HepG2 (cell line): Measurements from ENCODE around the gene DRAP1. TPM values are rescaled to one million over a fixed set of nuclear protein-coding genes. Genes with fewer than 3 reads are reported as not detected.

Experiments
- DPF2 ChIP-seq: sonication (generic); formaldehyde crosslinking; IDR thresholded peaks from 2 replicates; pipeline ENCODE4 v1.4.0; 2020; ENCODE audit warnings: mild to moderate bottlenecking, low read depth, missing genetic modification reagents, borderline replicate concordance
- FOXK1 ChIP-seq: sonication (generic); formaldehyde crosslinking; IDR thresholded peaks from 2 replicates; pipeline ENCODE4 v1.4.0; 2020; ENCODE audit warnings: low read depth, missing genetic modification reagents, borderline replicate concordance
- HBP1 ChIP-seq: IDR thresholded peaks from 2 replicates; pipeline ENCODE4 v1.6.1; 2016; ENCODE audit warnings: low read depth, control low read depth
- HCFC1 ChIP-seq: fragments of 150-350 bp; IDR thresholded peaks from 2 replicates; pipeline ENCODE4 v1.6.1; 2014; ENCODE audit warnings: low read depth, low read length
- JUN ChIP-seq: sonication (generic); formaldehyde crosslinking; IDR thresholded peaks from 2 replicates; pipeline ENCODE4 v1.4.0; 2020; ENCODE audit warnings: mild to moderate bottlenecking, missing genetic modification reagents
- MYC ChIP-seq: sonication (generic); formaldehyde crosslinking; IDR thresholded peaks from 2 replicates; pipeline ENCODE4 v1.9.0; 2021; ENCODE audit warnings: missing genetic modification reagents, borderline replicate concordance
- MZF1 ChIP-seq: sonication (generic); formaldehyde crosslinking; IDR thresholded peaks from 2 replicates; pipeline ENCODE4 v1.8.1; 2023; ENCODE audit warnings: mild to moderate bottlenecking, missing genetic modification reagents, borderline replicate concordance
- NFKB2 ChIP-seq: sonication (generic); formaldehyde crosslinking; IDR thresholded peaks from 2 replicates; pipeline ENCODE4 v1.4.0; 2020; ENCODE audit warnings: missing genetic modification reagents, borderline replicate concordance
- PAX8 ChIP-seq: sonication (generic); formaldehyde crosslinking; IDR thresholded peaks from 2 replicates; pipeline ENCODE4 v1.8.0; 2022; ENCODE audit warnings: mild to moderate bottlenecking, missing genetic modification reagents, borderline replicate concordance
- RXRA ChIP-seq: sonication (generic); formaldehyde crosslinking; IDR thresholded peaks from 2 replicates; pipeline ENCODE4 v1.5.1; 2020; ENCODE audit warnings: missing genetic modification reagents
- SCMH1 ChIP-seq: sonication (generic); formaldehyde crosslinking; IDR thresholded peaks from 2 replicates; pipeline ENCODE4 v1.9.0; 2021; ENCODE audit warnings: missing genetic modification reagents, mild to moderate bottlenecking, borderline replicate concordance
- TARDBP ChIP-seq: sonication (generic); formaldehyde crosslinking; IDR thresholded peaks from 2 replicates; pipeline ENCODE4 v1.8.0; 2022; ENCODE audit warnings: mild to moderate bottlenecking, missing genetic modification reagents
- THAP11 ChIP-seq: IDR thresholded peaks from 2 replicates; pipeline ENCODE4 v1.6.1; 2016; ENCODE audit warnings: missing biosample characterization, missing genetic modification reagents
- TMF1 ChIP-seq: sonication (generic); formaldehyde crosslinking; IDR thresholded peaks from 2 replicates; pipeline ENCODE4 v1.8.1; 2022; ENCODE audit warnings: low read depth, missing genetic modification reagents
- ZBTB42 ChIP-seq: sonication (generic); formaldehyde crosslinking; IDR thresholded peaks from 2 replicates; pipeline ENCODE4 v1.5.0; 2020; ENCODE audit warnings: mild to moderate bottlenecking, missing genetic modification reagents
- ZNF350 ChIP-seq: sonication (generic); formaldehyde crosslinking; IDR thresholded peaks from 2 replicates; pipeline ENCODE4 v1.4.0; 2020; ENCODE audit warnings: mild to moderate bottlenecking, low read depth, missing genetic modification reagents, borderline replicate concordance
- ZNF558 ChIP-seq: sonication (generic); formaldehyde crosslinking; IDR thresholded peaks from 2 replicates; pipeline ENCODE4 v1.9.0; 2022; ENCODE audit warnings: mild to moderate bottlenecking, missing genetic modification reagents, borderline replicate concordance
- ZNF749 ChIP-seq: sonication (generic); formaldehyde crosslinking; IDR thresholded peaks from 2 replicates; pipeline ENCODE4 v1.8.0; 2022; ENCODE audit warnings: mild to moderate bottlenecking, missing genetic modification reagents, moderate library complexity, borderline replicate concordance
- ZNF773 ChIP-seq: sonication (generic); formaldehyde crosslinking; IDR thresholded peaks from 2 replicates; pipeline ENCODE4 v1.4.0; 2020; ENCODE audit warnings: missing genetic modification reagents, borderline replicate concordance
- ZSCAN25 ChIP-seq: sonication (generic); formaldehyde crosslinking; IDR thresholded peaks from 2 replicates; pipeline ENCODE4 v1.8.0; 2022; ENCODE audit warnings: mild to moderate bottlenecking, missing genetic modification reagents
- ZSCAN5A ChIP-seq: sonication (generic); formaldehyde crosslinking; IDR thresholded peaks from 2 replicates; pipeline ENCODE4 v1.8.0; 2022; ENCODE audit warnings: mild to moderate bottlenecking, missing genetic modification reagents, borderline replicate concordance
- ZSCAN9 ChIP-seq: IDR thresholded peaks from 2 replicates; pipeline ENCODE4 v1.6.1; 2016; ENCODE audit warnings: borderline replicate concordance
- polyA plus RNA-seq, 8 experiments: library from polyadenylated mRNA; depleted of rRNA in 3 of 8; stranded (reverse) in 7 of 8; unstranded in 1 of 8; fragments of >200 nt; fragmentation: Illumina TruSeq in 4 of 8; extraction: Trizol in 4 of 8; gene quantifications; 2 replicates each; pipeline versions ENCODE4 v1.2.1 to v1.2.3, GENCODE V29; 2011 to 2016; ENCODE audit warnings: low read depth in 4 of 8, missing spikeins in 1 of 8, mixed read lengths in 1 of 8; ENCODE audit not compliant: insufficient read depth in 1 of 8
- total RNA-seq, 5 experiments: library from RNA; depleted of rRNA; stranded (reverse); fragments of >200 nt; fragmentation: Illumina TruSeq; extraction: Trizol; gene quantifications; 2 replicates each; pipeline ENCODE4 v1.2.3, GENCODE V29; 2016; ENCODE audit warnings: low read depth in 1 of 5
- TF ChIP-seq, protein P1 (sequence below): sonication (generic); formaldehyde crosslinking; IDR thresholded peaks from 2 replicates; pipeline ENCODE4 v1.4.0; 2020; ENCODE audit warnings: missing genetic modification reagents, low read depth, mild to moderate bottlenecking, borderline replicate concordance
- TF ChIP-seq, protein P2 (sequence below): sonication (generic); formaldehyde crosslinking; IDR thresholded peaks from 2 replicates; pipeline ENCODE4 v1.8.1; 2023; ENCODE audit warnings: mild to moderate bottlenecking, missing genetic modification reagents
- TF ChIP-seq, protein P3 (sequence below): sonication (generic); formaldehyde crosslinking; IDR thresholded peaks from 2 replicates; pipeline ENCODE4 v1.5.0; 2020; ENCODE audit warnings: missing genetic modification reagents

Gene DRAP1
- total and polyA plus RNA-seq, 2 of the 13 experiments (the other 11 are each of a cell fraction or from before 2014, with no cell fraction given) = 46.8 to 52.3 TPM

GRCh38 chr11:65919141-65919572 lies at the start of gene DRAP1 (continued):
- TF ChIP-seq FOXK1 (CRISPR knock-in tag) (peak; percentile 73; the same call in 1 of the 2 replicates), ZNF558 (CRISPR knock-in tag) (no peak), ZSCAN9 (no peak), ZNF749 (CRISPR knock-in tag) (peak; percentile 81; the same call in 1 of the 2 replicates), RXRA (no peak; the same call in 1 of the 2 replicates), ZNF773 (CRISPR knock-in tag) (peak; percentile 87; the same call in 1 of the 2 replicates), JUN (CRISPR knock-in tag) (peak; percentile 53; the same call in 1 of the 2 replicates), TARDBP (CRISPR knock-in tag) (peak; percentile 91), DPF2 (no peak), NFKB2 (CRISPR knock-in tag) (peak; percentile 23; the same call in 1 of the 2 replicates), PAX8 (CRISPR knock-in tag) (peak; percentile 79; the same call in 1 of the 2 replicates), HCFC1 (peak; percentile 56), ZNF350 (CRISPR knock-in tag) (peak; percentile 73), THAP11 (CRISPR knock-in tag) (peak; percentile 90), ZSCAN5A (CRISPR knock-in tag) (peak; percentile 27; the same call in 1 of the 2 replicates), ZBTB42 (no peak), SCMH1 (CRISPR knock-in tag) (no peak), MZF1 (CRISPR knock-in tag) (no peak), ZSCAN25 (0 out of 2 replicates have a peak, but pooled peaks have one; percentile 43), HBP1 (CRISPR knock-in tag) (no peak), TMF1 (CRISPR knock-in tag) (peak; percentile 42; the same call in 1 of the 2 replicates), MYC (peak; percentile 69)
- TF ChIP-seq, protein P1, sequence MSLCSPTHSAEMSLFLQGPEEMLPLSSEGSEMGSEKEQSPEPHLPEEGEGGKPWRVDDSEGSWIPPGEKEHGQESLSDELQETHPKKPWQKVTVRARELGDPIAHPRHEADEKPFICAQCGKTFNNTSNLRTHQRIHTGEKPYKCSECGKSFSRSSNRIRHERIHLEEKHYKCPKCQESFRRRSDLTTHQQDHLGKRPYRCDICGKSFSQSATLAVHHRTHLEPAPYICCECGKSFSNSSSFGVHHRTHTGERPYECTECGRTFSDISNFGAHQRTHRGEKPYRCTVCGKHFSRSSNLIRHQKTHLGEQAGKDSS (CRISPR knock-in tag) = no peak
- TF ChIP-seq, protein P2, sequence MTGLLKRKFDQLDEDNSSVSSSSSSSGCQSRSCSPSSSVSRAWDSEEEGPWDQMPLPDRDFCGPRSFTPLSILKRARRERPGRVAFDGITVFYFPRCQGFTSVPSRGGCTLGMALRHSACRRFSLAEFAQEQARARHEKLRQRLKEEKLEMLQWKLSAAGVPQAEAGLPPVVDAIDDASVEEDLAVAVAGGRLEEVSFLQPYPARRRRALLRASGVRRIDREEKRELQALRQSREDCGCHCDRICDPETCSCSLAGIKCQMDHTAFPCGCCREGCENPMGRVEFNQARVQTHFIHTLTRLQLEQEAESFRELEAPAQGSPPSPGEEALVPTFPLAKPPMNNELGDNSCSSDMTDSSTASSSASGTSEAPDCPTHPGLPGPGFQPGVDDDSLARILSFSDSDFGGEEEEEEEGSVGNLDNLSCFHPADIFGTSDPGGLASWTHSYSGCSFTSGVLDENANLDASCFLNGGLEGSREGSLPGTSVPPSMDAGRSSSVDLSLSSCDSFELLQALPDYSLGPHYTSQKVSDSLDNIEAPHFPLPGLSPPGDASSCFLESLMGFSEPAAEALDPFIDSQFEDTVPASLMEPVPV (CRISPR knock-in tag) = peak; percentile 59
- TF ChIP-seq, protein P3, sequence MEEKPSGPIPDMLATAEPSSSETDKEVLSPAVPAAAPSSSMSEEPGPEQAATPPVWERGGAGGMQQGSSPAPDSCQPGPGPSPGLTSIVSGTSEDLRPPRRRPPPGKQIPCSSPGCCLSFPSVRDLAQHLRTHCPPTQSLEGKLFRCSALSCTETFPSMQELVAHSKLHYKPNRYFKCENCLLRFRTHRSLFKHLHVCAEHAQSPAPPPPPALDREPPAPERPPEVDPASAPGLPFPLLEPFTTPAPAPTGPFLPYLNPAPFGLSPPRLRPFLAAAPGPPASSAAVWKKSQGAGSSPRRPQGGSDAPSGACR (CRISPR knock-in tag) = no peak
